Measurements from ENCODE around the gene ZNF791. TPM values are rescaled to one million over a fixed set of nuclear protein-coding genes. Genes with fewer than 3 reads are reported as not detected.

ZNF791 gene
- total RNA-seq, 2 experiments from 2014 or later = 102 to 103 TPM

DNA sequence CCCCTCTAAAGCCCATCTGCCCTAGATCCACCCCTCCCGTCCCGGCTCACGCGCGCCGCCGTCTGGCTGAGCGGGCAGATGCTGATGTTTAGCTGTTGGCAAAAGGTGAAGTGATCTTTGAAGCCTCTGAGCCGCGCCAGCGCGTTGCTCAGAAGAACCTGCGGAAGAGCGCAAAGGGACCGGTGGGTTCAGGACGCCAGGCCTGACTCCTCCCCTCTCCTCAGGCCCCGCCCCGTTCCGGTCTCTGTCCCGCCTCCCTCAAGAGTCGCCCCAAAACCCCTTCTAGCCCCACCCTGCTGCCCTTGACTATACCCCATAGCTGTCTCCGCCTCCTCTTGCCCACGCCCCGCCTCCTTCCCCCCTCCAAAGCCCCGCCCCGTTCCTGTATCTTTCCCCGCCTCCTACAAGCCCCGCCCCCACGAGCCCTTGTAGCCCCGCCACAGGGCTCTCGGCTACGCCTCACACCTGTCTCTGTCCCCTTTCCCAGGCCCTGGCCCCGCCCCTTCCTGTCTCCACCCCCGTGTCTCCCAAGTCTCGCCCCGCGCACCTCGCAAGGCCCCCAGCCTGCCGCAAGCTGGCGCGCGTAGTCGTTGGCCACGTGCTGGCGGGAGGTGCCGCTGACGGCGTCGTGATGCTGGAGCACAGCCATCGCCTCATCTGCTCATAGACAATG is 46.3 kb downstream of the ZNF791 start:
- DNase-seq (peak in 2 of 14 experiments; percentile 26 to 47), ATAC-seq (ENCODE audit: poor library complexity) (no peak)
- Mint-ChIP-seq H3K36me3 (ENCODE audit: low read depth) (peaks cover 67% of the 10 kb centered on the region), H3K9me3 (no peaks in the 10 kb centered on the region), H3K4me1 (ENCODE audit: low read depth) (no peaks in the 10 kb centered on the region), H3K4me3 (no peak overlapping the region), H3K27me3 (no peaks in the 10 kb centered on the region), H3K27ac (no peak overlapping the region)
- Histone ChIP-seq H3K27ac (ENCODE audit: low read depth in 1 of 2, low read length in 2 of 2) (no peak overlapping the region), H3K4me3 (ENCODE audit: low read length) (no peak overlapping the region), H3K9me3 (ENCODE audit: control insufficient read depth in 1 of 2, insufficient read depth in 1 of 2, low read length in 2 of 2) (no peaks in the 10 kb centered on the region), H3K36me3 (ENCODE audit: insufficient read depth, low read length) (peaks cover 74% of the 10 kb centered on the region), H3K27me3 (ENCODE audit: control insufficient read depth in 1 of 2, insufficient read depth in 2 of 2, low read length in 2 of 2) (no peaks in the 10 kb centered on the region), H3K4me1 (ENCODE audit: insufficient read depth, low read length) (no peaks in the 10 kb centered on the region)
- CTCF ChIA-PET = no interaction called here
- TF ChIP-seq, protein P1, sequence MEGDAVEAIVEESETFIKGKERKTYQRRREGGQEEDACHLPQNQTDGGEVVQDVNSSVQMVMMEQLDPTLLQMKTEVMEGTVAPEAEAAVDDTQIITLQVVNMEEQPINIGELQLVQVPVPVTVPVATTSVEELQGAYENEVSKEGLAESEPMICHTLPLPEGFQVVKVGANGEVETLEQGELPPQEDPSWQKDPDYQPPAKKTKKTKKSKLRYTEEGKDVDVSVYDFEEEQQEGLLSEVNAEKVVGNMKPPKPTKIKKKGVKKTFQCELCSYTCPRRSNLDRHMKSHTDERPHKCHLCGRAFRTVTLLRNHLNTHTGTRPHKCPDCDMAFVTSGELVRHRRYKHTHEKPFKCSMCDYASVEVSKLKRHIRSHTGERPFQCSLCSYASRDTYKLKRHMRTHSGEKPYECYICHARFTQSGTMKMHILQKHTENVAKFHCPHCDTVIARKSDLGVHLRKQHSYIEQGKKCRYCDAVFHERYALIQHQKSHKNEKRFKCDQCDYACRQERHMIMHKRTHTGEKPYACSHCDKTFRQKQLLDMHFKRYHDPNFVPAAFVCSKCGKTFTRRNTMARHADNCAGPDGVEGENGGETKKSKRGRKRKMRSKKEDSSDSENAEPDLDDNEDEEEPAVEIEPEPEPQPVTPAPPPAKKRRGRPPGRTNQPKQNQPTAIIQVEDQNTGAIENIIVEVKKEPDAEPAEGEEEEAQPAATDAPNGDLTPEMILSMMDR (IDR thresholded peaks at IDR 0.05) = no peak
- intact Hi-C loops (cut with DNase I, micrococcal nuclease) = no loop called here
- POLR2A ChIA-PET = no interaction called here

DNA sequence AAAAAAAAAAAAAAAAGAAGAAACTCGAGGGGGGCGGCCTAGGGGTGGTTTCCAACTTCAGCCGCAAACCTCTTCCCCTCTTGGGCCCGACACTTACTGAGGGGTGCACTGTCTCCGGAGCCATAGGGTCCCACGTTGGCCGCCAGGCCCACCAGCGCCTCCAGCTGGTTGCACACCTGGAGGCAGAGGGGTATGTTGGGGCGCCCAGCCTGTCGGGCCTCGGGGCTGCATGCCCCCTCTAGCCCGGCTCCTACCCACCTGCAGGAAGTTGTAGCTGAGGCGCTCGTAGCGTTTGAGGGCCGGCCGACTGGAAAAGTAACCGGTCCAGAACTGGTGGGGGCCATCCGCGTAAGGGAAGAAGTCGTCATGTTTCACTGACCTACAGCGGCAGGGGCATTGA is 47.2 kb downstream of the ZNF791 start:
- Histone ChIP-seq H3K27me3 (ENCODE audit: control insufficient read depth in 1 of 2, insufficient read depth in 2 of 2, low read length in 2 of 2) (no peaks in the 10 kb centered on the region), H3K36me3 (ENCODE audit: insufficient read depth, low read length) (peaks cover 79% of the 10 kb centered on the region), H3K4me1 (ENCODE audit: insufficient read depth, low read length) (no peaks in the 10 kb centered on the region), H3K9me3 (ENCODE audit: control insufficient read depth in 1 of 2, insufficient read depth in 1 of 2, low read length in 2 of 2) (no peaks in the 10 kb centered on the region), H3K4me3 (ENCODE audit: low read length) (no peak overlapping the region), H3K27ac (ENCODE audit: low read depth in 1 of 2, low read length in 2 of 2) (no peak overlapping the region)
- TF ChIP-seq, protein P1 (IDR thresholded peaks at IDR 0.05) = no peak
- ATAC-seq (ENCODE audit: poor library complexity) (no peak), DNase-seq (no peak)
- H3K9me3 Mint-ChIP-seq = no peaks in the 10 kb centered on the region
- no peak overlapping the region for H3K27ac Mint-ChIP-seq
- H3K4me1 Mint-ChIP-seq (ENCODE audit: low read depth) = no peaks in the 10 kb centered on the region
- POLR2A ChIA-PET = no interaction called here
- CTCF ChIA-PET = no interaction called here
- peaks cover 69% of the 10 kb centered on the region for H3K36me3 Mint-ChIP-seq (ENCODE audit: low read depth)
- H3K27me3 Mint-ChIP-seq = no peaks in the 10 kb centered on the region
- intact Hi-C loops (cut with DNase I, micrococcal nuclease) = no loop called here
- no peak overlapping the region for H3K4me3 Mint-ChIP-seq

DNA sequence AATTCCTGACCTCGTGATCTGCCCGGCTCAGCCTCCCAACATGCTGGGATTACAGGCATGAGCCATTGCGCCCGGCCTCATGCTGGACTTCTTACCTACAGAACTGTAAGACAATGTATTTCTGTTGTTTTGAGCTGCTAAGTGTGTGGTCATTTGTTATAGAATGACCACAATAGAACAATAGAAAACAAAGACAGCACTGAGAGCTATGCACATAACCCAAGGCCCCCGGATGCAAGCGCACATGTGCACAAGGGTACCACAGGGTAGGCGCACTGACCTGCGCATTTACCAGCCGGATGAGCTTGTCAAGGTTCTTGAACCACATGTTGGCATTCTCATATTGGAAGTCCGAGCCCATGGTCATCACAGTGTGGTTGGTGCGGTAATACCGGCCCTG is 50.3 kb downstream of the ZNF791 start:
- ChIA-PET POLR2A (no interaction called here), CTCF (no interaction called here)
- Histone ChIP-seq H3K36me3 (ENCODE audit: insufficient read depth, low read length) (peaks cover 78% of the 10 kb centered on the region), H3K4me3 (ENCODE audit: low read length) (no peak overlapping the region), H3K4me1 (ENCODE audit: insufficient read depth, low read length) (peaks cover 23% of the 10 kb centered on the region), H3K27me3 (ENCODE audit: control insufficient read depth in 1 of 2, insufficient read depth in 2 of 2, low read length in 2 of 2) (no peaks in the 10 kb centered on the region), H3K27ac (ENCODE audit: low read depth in 1 of 2, low read length in 2 of 2) (no peak overlapping the region), H3K9me3 (ENCODE audit: control insufficient read depth in 1 of 2, insufficient read depth in 1 of 2, low read length in 2 of 2) (no peaks in the 10 kb centered on the region)
- Mint-ChIP-seq H3K4me3 (no peak overlapping the region), H3K27me3 (no peaks in the 10 kb centered on the region), H3K9me3 (no peaks in the 10 kb centered on the region), H3K4me1 (ENCODE audit: low read depth) (peaks cover 20% of the 10 kb centered on the region), H3K36me3 (ENCODE audit: low read depth) (peaks cover 75% of the 10 kb centered on the region), H3K27ac (no peak overlapping the region)
- no peak for DNase-seq
- ATAC-seq (ENCODE audit: poor library complexity) = no peak
- intact Hi-C loops (cut with DNase I, micrococcal nuclease) = no loop called here
- TF ChIP-seq, protein P1 (IDR thresholded peaks at IDR 0.05) = no peak
